Measurements from ENCODE around the gene LRP8. TPM values are rescaled to one million over a fixed set of nuclear protein-coding genes. Genes with fewer than 3 reads are reported as not detected.
A peak's percentile ranks its signal among the peaks of the same experiment; 100 is the strongest.

LRP8 gene
- total and polyA plus RNA-seq, 8 donors = 6.8 to 36.6 (median 9.3) TPM

- TF ChIP-seq CTCF (IDR thresholded peaks at IDR 0.05) = no peak
- no peak for ATAC-seq
- no peak overlapping the region for H3K27ac ChIP-seq
- no peaks in the 10 kb centered on the region for H3K27me3 ChIP-seq
- no peaks in the 10 kb centered on the region for H3K36me3 ChIP-seq
- H3K4me1 ChIP-seq = no peaks in the 10 kb centered on the region
- peaks cover 0 to 26% of the 10 kb centered on the region in 2 donors for H3K9me3 ChIP-seq
- peak in 1 of 4 donors; percentile 3 for DNase-seq
- intact Hi-C loops (cut with DNase I) = no loop called here
- H3K4me3 ChIP-seq = no peak overlapping the region
These were observed 32.0 kb upstream of the LRP8 start for GRCh38 chr1:53359934-53360276.

GRCh38 chr1:53359225-53359933 lies 31.5 kb upstream of the LRP8 start:
- DNase-seq (peak in 1 of 4 donors; percentile 14), ATAC-seq (no peak)
- Histone ChIP-seq H3K4me3 (no peak overlapping the region), H3K4me1 (no peaks in the 10 kb centered on the region), H3K27ac (no peak overlapping the region), H3K9me3 (peaks cover 0 to 26% of the 10 kb centered on the region in 2 donors), H3K27me3 (no peaks in the 10 kb centered on the region), H3K36me3 (no peaks in the 10 kb centered on the region)
- intact Hi-C loops (cut with DNase I) = no loop called here
- no peak for TF ChIP-seq CTCF (IDR thresholded peaks at IDR 0.05)

GRCh38 chr1:53356637-53357036 lies 28.8 kb upstream of the LRP8 start:
- ATAC-seq = no peak

GRCh38 chr1:53354119-53354518 lies 26.2 kb upstream of the LRP8 start:
- ATAC-seq (no peak), DNase-seq (no peak)
- Histone ChIP-seq H3K4me3 (no peak overlapping the region), H3K36me3 (no peaks in the 10 kb centered on the region), H3K4me1 (no peaks in the 10 kb centered on the region), H3K27me3 (no peaks in the 10 kb centered on the region), H3K9me3 (peaks cover 0 to 26% of the 10 kb centered on the region in 2 donors), H3K27ac (no peak overlapping the region)
- TF ChIP-seq CTCF (IDR thresholded peaks at IDR 0.05) = no peak
- intact Hi-C loops (cut with DNase I) = no loop called here

More at GRCh38 chr1:53356637-53357036, 28.8 kb upstream of the LRP8 start:
- Histone ChIP-seq H3K27me3 (no peaks in the 10 kb centered on the region), H3K27ac (no peak overlapping the region), H3K4me3 (no peak overlapping the region), H3K4me1 (no peaks in the 10 kb centered on the region), H3K9me3 (peaks cover 0 to 26% of the 10 kb centered on the region in 2 donors), H3K36me3 (no peaks in the 10 kb centered on the region)
- DNase-seq = no peak
- intact Hi-C loops (cut with DNase I) = no loop called here
- no peak for TF ChIP-seq CTCF (IDR thresholded peaks at IDR 0.05)

- intact Hi-C loops (cut with DNase I) = no loop called here
- peaks cover 0 to 16% of the 10 kb centered on the region in 2 donors for H3K9me3 ChIP-seq
- no peak for ATAC-seq
These were observed 24.7 kb upstream of the LRP8 start for GRCh38 chr1:53352561-53352960.

More at GRCh38 chr1:53352561-53352960, 24.7 kb upstream of the LRP8 start:
- Histone ChIP-seq H3K4me1 (no peaks in the 10 kb centered on the region), H3K4me3 (no peak overlapping the region), H3K27me3 (no peaks in the 10 kb centered on the region), H3K27ac (no peak overlapping the region), H3K36me3 (no peaks in the 10 kb centered on the region)
- TF ChIP-seq CTCF (IDR thresholded peaks at IDR 0.05) = no peak
- DNase-seq = no peak
